Measurements from ENCODE around the gene MAPK8.

MAPK8 gene

DNA sequence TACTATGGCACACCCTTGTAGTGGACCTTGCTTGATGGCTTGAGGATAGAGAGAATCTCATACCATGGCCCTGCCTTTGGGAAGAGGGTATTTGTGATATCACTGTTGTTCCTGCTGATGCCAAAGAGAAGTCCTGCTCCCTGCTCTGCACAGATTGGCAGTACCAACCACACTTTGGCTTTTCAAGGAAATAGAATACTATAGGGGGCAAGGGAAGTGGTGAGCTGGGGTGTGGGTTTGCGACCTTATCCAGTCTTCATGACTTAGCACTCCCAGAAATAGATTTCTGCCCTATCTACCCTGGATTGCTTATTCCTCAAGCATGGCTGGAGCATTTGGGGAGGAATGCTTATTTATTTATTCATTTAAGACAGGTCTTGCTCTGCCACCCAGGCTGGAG is 6.8 kb upstream of the MAPK8 start:
- Histone ChIP-seq H3K4me2 (no peak overlapping the region), H2AFZ (ENCODE audit: low read depth) (no peak overlapping the region), H4K20me1 (ENCODE audit: insufficient read depth) (no peaks in the 10 kb centered on the region), H3K27me3 (ENCODE audit: insufficient read depth, low read depth) (no peaks in the 10 kb centered on the region), H3K27ac (no peak overlapping the region), H3K4me1 (ENCODE audit: low read depth, poor library complexity, severe bottlenecking) (no peaks in the 10 kb centered on the region), H3K9ac (no peak overlapping the region), H3K4me3 (IDR thresholded peaks at IDR 0.05; ENCODE audit: insufficient read depth, low read depth, low read length) (no peak overlapping the region), H3K36me3 (ENCODE audit: insufficient read depth) (no peaks in the 10 kb centered on the region), H3K79me2 (ENCODE audit: insufficient read depth, low read depth) (no peaks in the 10 kb centered on the region)
- TF ChIP-seq, protein P1, sequence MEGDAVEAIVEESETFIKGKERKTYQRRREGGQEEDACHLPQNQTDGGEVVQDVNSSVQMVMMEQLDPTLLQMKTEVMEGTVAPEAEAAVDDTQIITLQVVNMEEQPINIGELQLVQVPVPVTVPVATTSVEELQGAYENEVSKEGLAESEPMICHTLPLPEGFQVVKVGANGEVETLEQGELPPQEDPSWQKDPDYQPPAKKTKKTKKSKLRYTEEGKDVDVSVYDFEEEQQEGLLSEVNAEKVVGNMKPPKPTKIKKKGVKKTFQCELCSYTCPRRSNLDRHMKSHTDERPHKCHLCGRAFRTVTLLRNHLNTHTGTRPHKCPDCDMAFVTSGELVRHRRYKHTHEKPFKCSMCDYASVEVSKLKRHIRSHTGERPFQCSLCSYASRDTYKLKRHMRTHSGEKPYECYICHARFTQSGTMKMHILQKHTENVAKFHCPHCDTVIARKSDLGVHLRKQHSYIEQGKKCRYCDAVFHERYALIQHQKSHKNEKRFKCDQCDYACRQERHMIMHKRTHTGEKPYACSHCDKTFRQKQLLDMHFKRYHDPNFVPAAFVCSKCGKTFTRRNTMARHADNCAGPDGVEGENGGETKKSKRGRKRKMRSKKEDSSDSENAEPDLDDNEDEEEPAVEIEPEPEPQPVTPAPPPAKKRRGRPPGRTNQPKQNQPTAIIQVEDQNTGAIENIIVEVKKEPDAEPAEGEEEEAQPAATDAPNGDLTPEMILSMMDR (conservative IDR thresholded peaks at IDR 0.05; ENCODE audit: low read depth, low read length): no peak

DNA sequence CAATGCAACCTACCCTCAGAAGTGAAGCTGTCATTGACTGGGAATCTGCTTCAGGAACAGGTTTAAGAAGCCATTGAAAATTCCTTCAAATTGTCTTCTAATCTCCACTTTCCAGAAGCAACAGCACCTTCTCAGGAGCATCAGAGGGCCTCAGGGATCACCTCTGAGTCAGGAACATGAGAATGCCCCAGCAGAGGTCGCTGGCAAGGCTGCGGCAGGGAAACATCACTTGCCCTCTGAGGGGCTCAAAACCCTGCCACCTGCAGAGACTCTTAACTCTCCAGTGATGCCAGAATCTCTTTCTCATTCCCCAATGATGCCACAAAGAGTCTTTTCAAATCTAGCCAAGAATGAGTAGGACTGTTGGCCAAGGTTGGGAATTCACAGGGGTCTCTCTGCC is 5.9 kb upstream of the MAPK8 start:
- Histone ChIP-seq H3K27me3 (ENCODE audit: insufficient read depth, low read depth) (no peaks in the 10 kb centered on the region), H4K20me1 (ENCODE audit: insufficient read depth) (no peaks in the 10 kb centered on the region), H3K36me3 (ENCODE audit: insufficient read depth) (no peaks in the 10 kb centered on the region), H2AFZ (ENCODE audit: low read depth) (no peak overlapping the region), H3K9ac (no peak overlapping the region), H3K27ac (no peak overlapping the region), H3K4me2 (no peak overlapping the region), H3K4me3 (IDR thresholded peaks at IDR 0.05; ENCODE audit: insufficient read depth, low read depth, low read length) (no peak overlapping the region), H3K79me2 (ENCODE audit: insufficient read depth, low read depth) (no peaks in the 10 kb centered on the region), H3K4me1 (ENCODE audit: low read depth, poor library complexity, severe bottlenecking) (no peaks in the 10 kb centered on the region)
- TF ChIP-seq, protein P1 (conservative IDR thresholded peaks at IDR 0.05; ENCODE audit: low read depth, low read length): no peak

DNA sequence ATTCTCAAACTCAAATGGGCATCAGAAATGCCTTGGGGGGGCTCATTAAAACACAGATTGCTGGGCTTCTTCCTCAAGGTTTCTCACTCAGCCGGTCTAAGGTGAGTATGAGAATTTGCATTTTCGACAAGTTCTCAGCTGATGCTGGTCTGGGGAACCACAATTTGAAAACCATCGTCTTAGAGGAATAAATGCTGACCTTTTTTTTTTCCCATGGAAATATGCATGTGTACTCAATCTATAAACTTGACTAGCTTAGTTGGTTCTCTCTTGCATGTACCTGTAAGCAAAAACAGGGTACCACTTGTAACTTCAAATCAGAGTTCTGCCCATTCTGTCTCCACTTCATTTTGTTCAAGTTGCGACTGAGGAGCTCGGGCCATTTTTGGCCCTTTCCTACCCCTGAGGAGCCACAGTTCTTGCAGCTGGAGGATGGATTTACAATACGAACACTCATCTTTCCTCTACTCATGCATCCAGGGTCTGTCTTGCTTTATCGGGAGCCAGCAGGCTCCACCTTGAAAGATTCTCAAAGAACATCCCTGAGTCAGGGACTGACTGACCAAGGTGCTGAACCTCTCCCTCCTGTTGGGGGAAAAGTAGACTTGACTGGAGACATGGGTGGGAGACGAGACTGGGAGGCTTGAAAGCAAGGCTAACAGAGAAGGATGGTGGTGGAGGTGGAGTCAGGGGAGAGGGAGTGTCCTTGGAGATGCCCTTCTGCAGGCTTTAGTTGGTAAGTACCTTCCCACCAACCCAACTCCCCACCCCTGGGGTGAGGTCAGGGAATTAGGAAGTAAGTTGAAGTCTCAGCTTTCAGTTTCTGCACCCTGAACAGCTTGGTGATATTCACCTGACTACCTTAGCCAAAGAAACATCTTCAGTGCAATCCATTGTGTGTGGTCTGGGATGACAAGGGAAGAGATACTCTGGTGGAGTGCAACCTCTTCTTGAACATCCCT is 3.7 kb upstream of the MAPK8 start:
- Histone ChIP-seq H3K9ac (no peak overlapping the region), H2AFZ (ENCODE audit: low read depth) (no peak overlapping the region), H3K27ac (no peak overlapping the region), H3K36me3 (ENCODE audit: insufficient read depth) (no peaks in the 10 kb centered on the region), H3K4me2 (no peak overlapping the region), H4K20me1 (ENCODE audit: insufficient read depth) (no peaks in the 10 kb centered on the region), H3K4me1 (ENCODE audit: low read depth, poor library complexity, severe bottlenecking) (peaks cover 10% of the 10 kb centered on the region), H3K4me3 (IDR thresholded peaks at IDR 0.05; ENCODE audit: insufficient read depth, low read depth, low read length) (no peak overlapping the region), H3K79me2 (ENCODE audit: insufficient read depth, low read depth) (peaks cover 4% of the 10 kb centered on the region; the same call in 1 of the 2 replicates), H3K27me3 (ENCODE audit: insufficient read depth, low read depth) (no peaks in the 10 kb centered on the region)
- TF ChIP-seq, protein P1 (conservative IDR thresholded peaks at IDR 0.05; ENCODE audit: low read depth, low read length): no peak

DNA sequence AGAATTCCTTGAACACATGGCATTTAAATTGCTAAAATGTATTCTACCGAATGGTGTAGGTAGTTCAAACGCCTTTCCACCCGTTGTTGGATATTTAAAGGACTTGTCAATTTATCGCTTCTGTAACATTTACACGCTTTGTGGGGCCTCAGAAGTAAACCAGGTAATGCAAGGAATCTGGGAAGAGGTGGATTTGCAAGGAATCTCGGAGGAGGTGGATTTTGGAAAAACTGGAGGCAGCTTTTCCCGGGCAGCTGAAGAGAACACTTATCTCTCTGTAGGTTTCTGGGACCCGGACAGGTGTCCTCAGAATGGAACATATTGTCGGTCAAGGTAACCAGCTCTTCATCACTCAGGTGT is 592 bp upstream of the MAPK8 start:
- no peak overlapping the region for H3K4me3 ChIP-seq (IDR thresholded peaks at IDR 0.05; ENCODE audit: insufficient read depth, low read depth, low read length)
- H3K9ac ChIP-seq: peak overlapping the region; percentile 41; the same call in 1 of the 2 replicates
- H3K27ac ChIP-seq: no peak overlapping the region
- H3K79me2 ChIP-seq (ENCODE audit: insufficient read depth, low read depth): peaks cover 26% of the 10 kb centered on the region
- TF ChIP-seq, protein P1 (conservative IDR thresholded peaks at IDR 0.05; ENCODE audit: low read depth, low read length): no peak
- peak overlapping the region; percentile 52 for H3K4me2 ChIP-seq
- H2AFZ ChIP-seq (ENCODE audit: low read depth): peak overlapping the region; percentile 88
- H4K20me1 ChIP-seq (ENCODE audit: insufficient read depth): peaks cover 4% of the 10 kb centered on the region; the same call in 1 of the 2 replicates
- H3K4me1 ChIP-seq (ENCODE audit: low read depth, poor library complexity, severe bottlenecking): peaks cover 38% of the 10 kb centered on the region
- no peaks in the 10 kb centered on the region for H3K27me3 ChIP-seq (ENCODE audit: insufficient read depth, low read depth)
- H3K36me3 ChIP-seq (ENCODE audit: insufficient read depth): no peaks in the 10 kb centered on the region

Data from KMS-11 (cell line).